Endothelial cell of umbilical vein (primary cell): ENCODE data around the gene SIAE. TPM values are rescaled to one million over a fixed set of nuclear protein-coding genes. Genes with fewer than 3 reads are reported as not detected.

Source experiments
- BruUV-seq: library from RNA; stranded (reverse); fragments of 400-500 nt; replicated peaks from 2 replicates; lab custom pipeline; 2021; lab: Mats Ljungman, UMichigan
- CTCF ChIA-PET: fragments of 300-600, 350-600 bp; sonication (Branson Sonifier 250); formaldehyde crosslinking; loops from one replicate; lab custom pipeline; 2021; ENCODE audit warnings: antibody characterized with exemption, inconsistent platforms; lab: Charles Lee
- POLR2A ChIA-PET: fragments of 300-600, 350-600 bp; sonication (Branson Sonifier 250); formaldehyde crosslinking; loops from one replicate; lab custom pipeline; 2021; ENCODE audit warnings: antibody characterized with exemption, inconsistent platforms; lab: Charles Lee
- DNase-seq: peaks from one replicate; pipeline ENCODE4 v3.0.0-alpha.2; 2011; ENCODE audit warnings: low read depth, low spot score
- FAIRE-seq: peaks from 2 replicates; lab custom pipeline; 2011; peaks lifted over from hg19 to GRCh38; lab: Jason Lieb, UNC
- H2AFZ ChIP-seq: 2 replicates; pipeline ENCODE4 v1.6.0; 2012; ENCODE audit warnings: low read depth, low read length, control low read depth, inconsistent platforms
- H3K27ac ChIP-seq: 2 replicates; pipeline ENCODE4 v1.5.1; 2011; ENCODE audit warnings: low read depth, mild to moderate bottlenecking, control low read depth, low read length, moderate library complexity; ENCODE audit not compliant: insufficient read depth
- H3K27me3 ChIP-seq, 2 experiments: 2 replicates each; pipeline versions ENCODE4 v1.6.0 to v1.6.1; 2011; ENCODE audit warnings: low read length in 2 of 2, mixed read lengths in 1 of 2; ENCODE audit not compliant: control insufficient read depth in 2 of 2, insufficient read depth in 2 of 2
- H3K36me3 ChIP-seq, 2 experiments: 2 replicates in 1 of 2; 3 replicates in 1 of 2; pipeline ENCODE4 v1.5.1; 2011; ENCODE audit warnings: low read length in 2 of 2, mild to moderate bottlenecking in 1 of 2, moderate library complexity in 1 of 2; ENCODE audit not compliant: control insufficient read depth in 2 of 2, insufficient read depth in 2 of 2; ENCODE audit errors: extremely low read depth in 1 of 2
- H3K4me1 ChIP-seq: 3 replicates; pipeline ENCODE4 v1.5.1; 2011; ENCODE audit warnings: mild to moderate bottlenecking, low read length; ENCODE audit not compliant: control insufficient read depth, insufficient read depth; ENCODE audit errors: extremely low read depth
- H3K4me2 ChIP-seq: 2 replicates; pipeline ENCODE4 v1.6.1; 2011; ENCODE audit warnings: low read length, control low read depth, mixed read lengths; ENCODE audit not compliant: insufficient read depth
- H3K4me3 ChIP-seq, 3 experiments: fragments of 200-600 bp in 1 of 3; sonication (generic), shearing (Covaris generic) in 1 of 3; replicated peaks in 1 of 3; 2 replicates each; pipeline ENCODE4 v1.5.1; 2011 to 2016; ENCODE audit warnings: control low read depth in 3 of 3, low read length in 3 of 3, mild to moderate bottlenecking in 2 of 3, inconsistent platforms in 1 of 3, low read depth in 1 of 3, moderate library complexity in 1 of 3; ENCODE audit not compliant: insufficient read depth in 1 of 3
- H3K79me2 ChIP-seq: 2 replicates; pipeline ENCODE4 v1.6.0; 2012; ENCODE audit warnings: low read length, inconsistent platforms; ENCODE audit not compliant: control insufficient read depth, insufficient read depth
- H3K9ac ChIP-seq: replicated peaks from 2 replicates; pipeline ENCODE3; 2011; ENCODE audit warnings: low read length, control low read depth; ENCODE audit not compliant: insufficient read depth; ENCODE audit errors: extremely low read depth
- H3K9me1 ChIP-seq: replicated peaks from 3 replicates; pipeline ENCODE4 v1.6.0; 2011; ENCODE audit warnings: mild to moderate bottlenecking, low read length; ENCODE audit not compliant: control insufficient read depth, insufficient read depth; ENCODE audit errors: extremely low read depth
- H3K9me3 ChIP-seq: replicated peaks from 2 replicates; pipeline ENCODE4 v1.5.1; 2012; ENCODE audit warnings: low read length, inconsistent platforms; ENCODE audit not compliant: control insufficient read depth, insufficient read depth
- H4K20me1 ChIP-seq: replicated peaks from 2 replicates; pipeline ENCODE3; 2011; ENCODE audit warnings: mild to moderate bottlenecking, low read length; ENCODE audit not compliant: control insufficient read depth, insufficient read depth; ENCODE audit errors: extremely low read depth
- EZH2 ChIP-seq: IDR thresholded peaks from 2 replicates; pipeline ENCODE4 v1.6.1; 2012; ENCODE audit warnings: borderline replicate concordance, low read depth, mild to moderate bottlenecking, moderate library complexity, low read length, inconsistent platforms; ENCODE audit not compliant: severe bottlenecking
- FOS ChIP-seq: IDR thresholded peaks from 2 replicates; pipeline ENCODE4 v1.6.1; 2011; ENCODE audit warnings: mild to moderate bottlenecking, low read length, moderate library complexity, borderline replicate concordance; ENCODE audit not compliant: insufficient read depth
- GATA2 ChIP-seq: IDR thresholded peaks from 2 replicates; pipeline ENCODE4 v1.7.0; 2011; ENCODE audit warnings: low read depth, mild to moderate bottlenecking, moderate library complexity, mixed read lengths, low read length; ENCODE audit not compliant: insufficient read length, insufficient read depth
- JUN ChIP-seq: IDR thresholded peaks from 2 replicates; pipeline ENCODE4 v1.6.1; 2011; ENCODE audit warnings: borderline replicate concordance, low read depth; ENCODE audit not compliant: insufficient read length, insufficient read depth
- MYC ChIP-seq: IDR thresholded peaks from one replicate; pipeline ENCODE4 v1.6.1; 2011; ENCODE audit warnings: mild to moderate bottlenecking, low read depth, low read length
- POLR2A ChIP-seq: IDR thresholded peaks from 2 replicates; pipeline ENCODE4 v1.6.1; 2012; ENCODE audit warnings: low read depth, mild to moderate bottlenecking, control low read depth, low read length
- POLR2AphosphoS5 ChIP-seq: IDR thresholded peaks from 2 replicates; pipeline ENCODE4 v1.6.1; 2012; ENCODE audit warnings: low read depth, mild to moderate bottlenecking, control low read depth, low read length, moderate library complexity; ENCODE audit not compliant: insufficient read depth
- dilution Hi-C: fragments of 300-500 bp; cut with MboI; formaldehyde crosslinking; loops from one replicate; pipeline ENCODE4 v1.15.0; 2019; ENCODE audit warnings: low sequenced_read_pairs; ENCODE audit not compliant: extremely low pct_ligation_motif_present
- intact Hi-C: fragments of 100-400 bp; cut with micrococcal nuclease; formaldehyde crosslinking; loops from one replicate; pipeline ENCODE4 v1.10.0; 2022
- polyA plus RNA-seq, 4 experiments: library from polyadenylated mRNA; depleted of rRNA in 3 of 4; stranded (reverse) in 3 of 4; unstranded in 1 of 4; fragments of >200 nt; gene quantifications; 2 replicates each; pipeline versions ENCODE4 v1.2.1 to v1.2.3, GENCODE V29; 2011 to 2012; ENCODE audit warnings: missing spikeins in 1 of 4
- total RNA-seq: library from RNA; stranded (reverse); gene quantifications from 2 replicates; pipeline ENCODE4 v1.2.3, GENCODE V29; 2021
- TF ChIP-seq, protein P1 (sequence below), 2 donors: IDR thresholded peaks; 1 replicate in 1 of 2; 2 replicates in 1 of 2; pipeline ENCODE4 v1.5.1; 2011; ENCODE audit warnings: low read length in 2 of 2, mild to moderate bottlenecking in 2 of 2, moderate library complexity in 2 of 2, control low read depth in 1 of 2, inconsistent platforms in 1 of 2, low read depth in 1 of 2; ENCODE audit not compliant: insufficient read depth in 1 of 2; ENCODE audit errors: extremely low read depth in 1 of 2
- TF ChIP-seq, protein P2 (sequence below): IDR thresholded peaks from 2 replicates; pipeline ENCODE4 v1.6.1; 2011; ENCODE audit not compliant: insufficient read depth, insufficient read length

SIAE gene
- total and polyA plus RNA-seq, 2 donors (not counting 3 experiments of a cell fraction or from before 2014, with no cell fraction given) = 16.9 to 23.9 TPM

DNA sequence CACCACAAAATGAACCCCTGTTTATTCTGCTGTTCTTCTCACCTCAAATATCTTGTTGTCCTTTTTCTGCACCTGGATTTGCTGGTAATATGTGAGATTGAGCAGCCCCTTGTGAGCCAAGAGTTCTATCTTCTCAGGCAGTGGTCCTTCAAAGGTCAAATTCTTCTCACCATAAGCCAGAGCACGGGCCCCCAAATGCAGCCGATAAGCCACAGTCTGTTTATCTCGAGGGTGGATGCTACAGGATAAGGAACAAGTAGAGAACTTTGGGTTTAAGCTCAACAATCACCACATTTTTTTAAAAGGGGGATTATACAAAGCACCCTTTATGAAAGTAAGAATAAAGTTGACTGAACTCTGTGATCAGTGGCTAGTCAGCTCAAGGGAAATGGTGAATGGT is 35.0 kb downstream of the SIAE start:
- no peak for FAIRE-seq
- BruUV-seq = no TSS peak
- H3K9me1 ChIP-seq = no peaks in the 10 kb centered on the region
- H2AFZ ChIP-seq = no peak overlapping the region
- H3K4me1 ChIP-seq = peaks cover 4% of the 10 kb centered on the region
- H3K36me3 ChIP-seq = peaks cover 5 to 7% of the 10 kb centered on the region in 2 experiments
- no peak overlapping the region for H3K4me3 ChIP-seq
- H3K79me2 ChIP-seq = no peaks in the 10 kb centered on the region
- no peak for DNase-seq
- CTCF ChIA-PET = interaction anchor here (0.9 to 3.7 kb wide), 3 partner anchors 10 to 228 kb away, joined by 3 to 22 read pairs (median 3); partner anchors contain the start of gene ROBO3
- H4K20me1 ChIP-seq = no peaks in the 10 kb centered on the region
- no peaks in the 10 kb centered on the region for H3K27me3 ChIP-seq
- POLR2A ChIA-PET = no interaction called here
- H3K4me2 ChIP-seq = no peak overlapping the region
- TF ChIP-seq POLR2AphosphoS5 = no peak
- TF ChIP-seq GATA2 = no peak
- TF ChIP-seq, protein P1, sequence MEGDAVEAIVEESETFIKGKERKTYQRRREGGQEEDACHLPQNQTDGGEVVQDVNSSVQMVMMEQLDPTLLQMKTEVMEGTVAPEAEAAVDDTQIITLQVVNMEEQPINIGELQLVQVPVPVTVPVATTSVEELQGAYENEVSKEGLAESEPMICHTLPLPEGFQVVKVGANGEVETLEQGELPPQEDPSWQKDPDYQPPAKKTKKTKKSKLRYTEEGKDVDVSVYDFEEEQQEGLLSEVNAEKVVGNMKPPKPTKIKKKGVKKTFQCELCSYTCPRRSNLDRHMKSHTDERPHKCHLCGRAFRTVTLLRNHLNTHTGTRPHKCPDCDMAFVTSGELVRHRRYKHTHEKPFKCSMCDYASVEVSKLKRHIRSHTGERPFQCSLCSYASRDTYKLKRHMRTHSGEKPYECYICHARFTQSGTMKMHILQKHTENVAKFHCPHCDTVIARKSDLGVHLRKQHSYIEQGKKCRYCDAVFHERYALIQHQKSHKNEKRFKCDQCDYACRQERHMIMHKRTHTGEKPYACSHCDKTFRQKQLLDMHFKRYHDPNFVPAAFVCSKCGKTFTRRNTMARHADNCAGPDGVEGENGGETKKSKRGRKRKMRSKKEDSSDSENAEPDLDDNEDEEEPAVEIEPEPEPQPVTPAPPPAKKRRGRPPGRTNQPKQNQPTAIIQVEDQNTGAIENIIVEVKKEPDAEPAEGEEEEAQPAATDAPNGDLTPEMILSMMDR (IDR thresholded peaks at IDR 0.05; ENCODE audit: extremely low read depth in 1 of 2, insufficient read depth in 1 of 2, low read depth in 1 of 2, low read length in 2 of 2) = no peak
- TF ChIP-seq JUN = no peak
- TF ChIP-seq, protein P2, sequence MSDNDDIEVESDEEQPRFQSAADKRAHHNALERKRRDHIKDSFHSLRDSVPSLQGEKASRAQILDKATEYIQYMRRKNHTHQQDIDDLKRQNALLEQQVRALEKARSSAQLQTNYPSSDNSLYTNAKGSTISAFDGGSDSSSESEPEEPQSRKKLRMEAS = no peak
- TF ChIP-seq POLR2A = no peak
- no peak for TF ChIP-seq MYC
- no peak for TF ChIP-seq FOS
- TF ChIP-seq EZH2 = no peak
- intact Hi-C loops (no loop called here), dilution Hi-C loops (no loop called here)
- H3K27ac ChIP-seq = no peak overlapping the region
- H3K9ac ChIP-seq = no peak overlapping the region
- no peaks in the 10 kb centered on the region for H3K9me3 ChIP-seq
